GM21576 (cell line): ENCODE data around the gene FRMD6.
"Not testable (repeated sequence)": the region's sequence is repeated elsewhere in the genome, so short reads cannot be mapped to it uniquely, and the experiment has no call there.

Source experiments
- ATAC-seq: cut with Tn5 transposase; IDR thresholded peaks from one replicate; pipeline ENCODE4 v1.9.1; 2021; ENCODE audit warnings: mild to moderate bottlenecking, moderate library complexity; ENCODE audit not compliant: unreplicated experiment

Gene FRMD6

DNA sequence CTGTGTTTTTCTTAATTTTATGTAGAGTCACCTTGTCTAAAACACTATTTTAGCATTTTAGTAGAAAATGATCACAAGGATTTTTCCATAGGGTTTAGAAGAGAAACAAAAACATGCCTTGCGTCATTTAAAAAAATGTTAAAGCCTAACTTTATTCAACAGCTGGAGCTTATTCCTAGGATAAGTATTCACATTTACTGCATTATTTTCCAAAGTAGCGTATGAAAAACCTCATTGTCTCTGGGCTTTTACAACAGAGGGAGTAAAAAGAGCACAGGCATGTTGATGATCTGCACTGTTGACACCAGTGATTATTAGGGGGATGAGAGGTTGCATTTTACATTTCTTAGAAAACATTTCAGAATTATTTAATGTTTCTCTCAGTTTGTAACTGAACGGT, 66.1 kb downstream of the FRMD6 start:
- no peak for ATAC-seq

DNA sequence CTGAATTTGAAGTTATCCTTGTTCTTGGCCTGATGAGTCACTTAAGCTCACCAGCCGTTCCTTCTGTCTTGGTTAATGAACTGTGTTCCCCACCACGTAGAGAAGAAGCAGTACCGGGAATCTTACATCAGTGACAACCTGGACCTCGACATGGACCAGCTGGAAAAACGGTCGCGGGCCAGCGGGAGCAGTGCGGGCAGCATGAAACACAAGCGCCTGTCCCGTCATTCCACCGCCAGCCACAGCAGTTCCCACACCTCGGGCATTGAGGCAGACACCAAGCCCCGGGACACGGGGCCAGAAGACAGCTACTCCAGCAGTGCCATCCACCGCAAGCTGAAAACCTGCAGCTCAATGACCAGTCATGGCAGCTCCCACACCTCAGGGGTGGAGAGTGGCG, 68.2 kb downstream of the FRMD6 start:
- no peak for ATAC-seq

DNA sequence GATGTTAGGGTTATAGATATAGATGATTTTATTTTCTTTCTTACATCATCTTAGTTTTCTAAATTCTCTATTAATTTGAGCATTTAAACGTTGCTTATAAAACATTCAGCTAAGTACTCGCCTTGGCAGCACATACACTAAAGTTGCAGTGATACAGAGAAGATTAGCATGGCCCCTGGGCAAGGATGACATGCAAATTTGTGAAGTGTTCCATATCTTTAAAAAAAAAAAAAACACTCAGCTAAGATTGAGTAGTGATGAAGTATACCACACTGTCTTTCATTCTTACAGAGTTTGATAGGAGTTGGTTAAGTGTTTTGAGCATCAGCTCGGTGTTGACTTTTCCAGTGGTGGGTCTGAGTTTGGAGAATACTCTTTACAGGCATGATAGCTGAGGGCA, 72.3 kb downstream of the FRMD6 start:
- ATAC-seq: no peak

DNA sequence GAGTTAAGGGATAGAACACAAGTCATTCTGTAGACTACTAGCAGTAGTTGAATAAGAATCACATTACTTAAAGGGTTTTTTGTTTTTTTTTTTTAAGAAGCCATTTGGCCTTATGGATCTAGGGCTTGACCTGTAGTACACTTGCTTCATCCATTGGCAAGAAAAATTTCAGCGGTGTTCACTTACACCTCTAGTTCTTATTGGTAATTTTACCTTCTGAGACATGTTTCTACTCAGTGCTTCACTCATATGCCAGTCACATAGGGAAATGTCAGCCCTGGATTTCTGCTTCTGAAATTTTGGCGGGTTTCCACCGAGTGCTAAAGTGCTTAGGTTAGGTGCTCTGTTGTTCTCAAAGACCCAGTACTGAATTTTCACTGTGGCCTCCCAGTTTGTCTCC, 72.9 kb downstream of the FRMD6 start:
- ATAC-seq: no peak

DNA sequence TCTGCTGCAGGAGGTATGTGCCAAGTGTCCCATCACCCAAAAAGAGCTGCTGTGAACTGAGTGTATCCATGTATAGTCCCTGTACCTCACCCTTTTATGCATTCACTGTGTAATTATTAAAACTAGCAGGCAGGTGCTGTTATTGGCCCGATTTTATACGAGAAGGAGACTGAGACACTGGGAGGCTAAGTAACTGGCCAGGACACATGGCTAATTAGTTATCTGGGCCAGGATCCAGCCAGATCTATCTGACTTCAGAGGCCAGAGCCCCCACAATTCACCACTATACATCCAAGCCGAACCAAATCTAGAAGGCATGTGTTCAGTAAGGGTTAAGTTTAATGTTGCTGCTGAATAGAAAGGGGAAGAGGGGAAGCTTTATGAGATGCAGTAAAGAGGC, 73.4 kb downstream of the FRMD6 start:
- no peak for ATAC-seq

DNA sequence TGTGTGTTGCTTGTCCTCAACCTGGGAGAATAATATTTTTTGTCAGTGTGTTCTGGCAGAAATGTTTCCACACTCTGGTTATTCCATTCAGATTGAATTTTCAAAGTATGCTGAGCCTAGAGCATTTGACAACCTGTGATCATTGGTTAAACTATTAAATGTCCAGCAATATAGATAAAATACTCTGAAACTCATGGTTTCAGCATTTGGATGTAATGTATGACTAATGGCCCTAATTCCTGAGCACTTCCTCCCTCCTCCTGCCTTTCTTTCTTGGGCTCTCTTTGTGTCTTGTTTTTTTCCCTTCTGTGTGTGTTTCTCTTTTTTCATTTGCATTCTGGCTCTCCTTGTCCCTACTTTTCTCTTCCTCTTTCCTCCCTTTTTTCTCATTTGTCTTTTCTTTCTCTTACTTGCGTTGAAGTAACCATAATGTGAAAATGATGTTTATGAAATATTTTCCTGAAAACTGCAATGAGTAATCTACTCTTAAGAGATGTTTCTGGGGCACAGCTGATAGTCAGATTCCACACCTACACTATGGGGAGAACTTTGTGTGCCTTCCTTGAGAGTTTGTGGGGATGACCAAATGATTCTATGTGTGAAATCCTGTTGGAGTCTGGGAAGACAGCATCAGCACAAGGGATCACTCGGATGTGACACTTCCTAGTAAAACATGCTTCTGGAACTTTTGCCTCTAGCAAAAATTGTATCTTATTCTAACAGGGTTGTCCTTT, 74.6 kb downstream of the FRMD6 start:
- ATAC-seq: no peak

DNA sequence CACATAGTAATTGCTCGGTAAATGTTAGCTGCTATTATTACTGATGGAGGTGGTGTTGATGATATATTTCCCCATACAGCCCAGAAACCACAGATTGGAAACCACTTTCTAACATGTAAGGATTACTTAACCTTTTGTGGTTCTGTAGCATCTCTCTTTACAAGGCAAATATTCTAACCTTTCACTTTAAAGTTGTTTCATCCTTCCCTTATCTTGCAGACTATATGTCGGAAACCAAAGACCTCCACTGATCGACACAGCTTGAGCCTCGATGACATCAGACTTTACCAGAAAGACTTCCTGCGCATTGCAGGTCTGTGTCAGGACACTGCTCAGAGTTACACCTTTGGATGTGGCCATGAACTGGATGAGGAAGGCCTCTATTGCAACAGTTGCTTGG, 75.8 kb downstream of the FRMD6 start:
- no peak for ATAC-seq

DNA sequence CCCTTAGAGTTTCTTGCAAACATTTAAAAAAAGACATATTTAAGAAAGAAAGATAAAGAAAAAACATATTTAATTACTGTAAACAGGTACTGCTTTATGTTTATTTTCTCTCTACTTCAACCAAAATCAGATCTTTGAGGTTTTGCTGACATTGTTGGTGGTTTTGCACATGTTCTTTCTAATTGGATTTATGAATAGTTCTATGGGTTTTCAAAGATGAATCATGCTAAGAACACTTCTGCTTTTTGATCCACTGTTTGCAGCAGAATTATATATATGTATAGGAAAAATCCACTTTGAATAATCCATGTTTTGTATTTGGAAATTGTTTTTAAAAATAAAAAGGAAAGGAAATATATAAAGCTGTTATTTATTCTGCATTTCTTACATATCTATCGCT, 78.4 kb downstream of the FRMD6 start:
- no peak for ATAC-seq

DNA sequence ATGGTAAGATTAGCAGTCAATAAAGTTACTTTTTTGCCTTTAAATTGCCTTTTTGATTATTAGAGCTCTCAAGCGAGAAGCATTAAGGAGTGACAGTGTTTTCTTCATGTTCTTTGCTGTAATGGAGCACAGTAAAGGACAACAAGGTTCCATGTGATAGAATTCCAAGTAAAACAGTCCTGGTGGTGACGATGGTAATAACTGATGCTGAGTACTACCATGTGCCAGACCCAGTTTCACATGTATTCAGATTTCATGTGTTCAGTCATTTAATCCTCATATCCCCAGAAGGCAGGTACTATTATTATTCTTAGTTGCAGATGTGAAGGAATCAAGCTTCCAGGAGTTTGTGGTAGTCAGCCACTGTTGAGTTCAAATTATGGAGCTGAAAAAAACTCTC, 79.0 kb downstream of the FRMD6 start:
- ATAC-seq: no peak

DNA sequence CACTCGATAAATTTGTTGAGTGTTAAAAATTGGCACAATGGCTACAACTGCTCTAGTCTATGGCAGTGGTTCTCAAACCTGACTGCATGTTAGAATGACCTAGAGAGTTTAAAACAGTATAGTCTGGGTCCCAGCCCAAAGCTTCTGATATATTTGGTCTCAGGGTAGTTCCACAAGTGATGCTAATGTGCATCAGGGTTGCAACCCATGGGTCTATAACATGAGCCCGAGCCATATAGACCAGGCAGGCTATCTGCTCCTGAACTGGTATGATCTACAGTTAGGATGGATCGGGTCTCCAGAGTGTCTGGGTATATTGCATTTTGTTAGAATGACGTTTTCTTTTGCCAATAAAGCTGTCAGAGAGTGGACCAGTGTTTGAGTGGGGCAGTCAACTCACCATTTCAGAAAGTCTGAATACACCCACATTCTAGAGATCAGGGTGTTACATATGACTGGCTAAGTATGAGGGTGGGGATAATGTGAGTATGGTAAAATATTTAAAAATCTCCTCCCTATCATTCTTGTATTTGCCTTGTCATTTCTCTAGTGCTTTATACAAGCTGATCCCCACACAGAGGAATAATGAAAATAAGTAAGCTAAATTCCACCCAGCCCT, 80.9 kb downstream of the FRMD6 start:
- ATAC-seq: no peak

DNA sequence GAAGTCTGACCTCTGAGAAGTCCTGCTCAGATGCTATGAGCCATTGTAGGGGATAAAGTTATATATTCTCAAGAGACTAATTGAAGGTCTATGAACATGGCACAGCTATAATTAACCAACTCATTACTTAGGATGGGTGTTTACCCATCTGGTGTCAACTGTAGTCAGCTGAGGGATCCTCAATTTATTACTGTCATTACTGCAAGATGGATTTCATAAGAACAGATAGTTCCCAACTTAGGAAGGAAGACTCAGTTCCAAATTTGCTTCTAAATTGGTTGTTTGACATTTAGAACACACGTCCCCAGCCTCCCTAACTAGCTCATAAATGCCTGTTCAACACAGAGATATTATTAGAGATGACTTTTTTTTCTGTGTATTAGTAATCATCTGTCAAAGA, 81.4 kb downstream of the FRMD6 start:
- ATAC-seq: no peak

DNA sequence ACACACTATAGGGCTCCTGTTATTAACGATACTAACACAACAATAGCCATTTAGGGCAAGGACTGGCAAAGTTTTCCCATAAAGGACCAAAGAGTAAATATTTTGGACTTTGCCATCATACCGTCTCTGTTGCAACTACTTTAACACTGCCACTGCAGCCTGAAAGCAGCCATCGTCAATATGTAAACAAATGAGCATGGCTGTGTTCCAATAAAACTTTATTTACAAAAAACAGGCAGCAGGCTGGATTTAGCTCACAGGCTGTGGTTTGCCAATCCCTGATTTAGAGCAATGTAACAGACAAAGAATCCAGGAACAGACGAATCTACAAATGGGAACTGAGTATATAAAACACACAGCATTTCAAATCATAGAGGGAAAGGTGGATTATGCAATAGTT, 84.1 kb downstream of the FRMD6 start:
- no peak for ATAC-seq

DNA sequence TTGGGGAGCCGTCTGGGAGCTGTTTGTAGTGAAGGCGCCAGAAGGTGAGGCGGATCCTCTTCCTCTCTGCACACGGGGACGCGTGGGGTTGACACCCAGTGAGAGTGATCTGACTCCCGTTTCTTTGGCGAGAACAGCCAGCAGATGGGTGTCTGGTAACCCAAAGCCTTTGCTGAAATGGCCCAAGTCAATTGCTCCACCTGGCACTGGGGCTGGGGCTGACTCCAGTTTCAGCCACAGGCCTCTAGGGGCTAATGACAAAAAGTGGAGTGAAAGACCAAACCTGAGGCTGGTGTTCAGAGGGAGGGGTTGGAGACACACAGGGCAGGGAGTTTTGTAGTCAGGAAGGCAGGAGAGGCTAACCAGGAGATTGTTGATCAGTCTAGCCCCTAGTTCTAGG, 87.0 kb downstream of the FRMD6 start:
- ATAC-seq: peak; percentile 82

DNA sequence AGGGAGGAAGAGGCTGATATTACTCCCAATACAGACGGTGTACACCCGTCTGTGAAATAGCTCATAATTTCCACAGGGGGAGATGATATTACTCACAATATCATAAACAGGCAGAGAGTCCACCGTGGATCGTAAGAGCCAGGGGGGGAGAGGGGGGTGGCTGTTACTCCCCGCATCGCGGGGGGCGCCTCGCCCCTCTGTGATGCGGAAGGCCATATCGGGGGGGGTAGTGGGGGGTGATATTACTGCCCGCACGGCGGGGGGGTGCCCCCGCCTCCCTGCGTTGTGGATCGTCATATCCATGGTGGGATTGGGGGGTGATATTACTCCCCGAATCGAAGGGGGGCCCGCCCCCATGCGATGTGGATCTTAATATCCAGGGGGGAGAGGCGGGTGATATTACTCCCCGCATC, 91.9 kb downstream of the FRMD6 start:
- no peak for ATAC-seq

DNA sequence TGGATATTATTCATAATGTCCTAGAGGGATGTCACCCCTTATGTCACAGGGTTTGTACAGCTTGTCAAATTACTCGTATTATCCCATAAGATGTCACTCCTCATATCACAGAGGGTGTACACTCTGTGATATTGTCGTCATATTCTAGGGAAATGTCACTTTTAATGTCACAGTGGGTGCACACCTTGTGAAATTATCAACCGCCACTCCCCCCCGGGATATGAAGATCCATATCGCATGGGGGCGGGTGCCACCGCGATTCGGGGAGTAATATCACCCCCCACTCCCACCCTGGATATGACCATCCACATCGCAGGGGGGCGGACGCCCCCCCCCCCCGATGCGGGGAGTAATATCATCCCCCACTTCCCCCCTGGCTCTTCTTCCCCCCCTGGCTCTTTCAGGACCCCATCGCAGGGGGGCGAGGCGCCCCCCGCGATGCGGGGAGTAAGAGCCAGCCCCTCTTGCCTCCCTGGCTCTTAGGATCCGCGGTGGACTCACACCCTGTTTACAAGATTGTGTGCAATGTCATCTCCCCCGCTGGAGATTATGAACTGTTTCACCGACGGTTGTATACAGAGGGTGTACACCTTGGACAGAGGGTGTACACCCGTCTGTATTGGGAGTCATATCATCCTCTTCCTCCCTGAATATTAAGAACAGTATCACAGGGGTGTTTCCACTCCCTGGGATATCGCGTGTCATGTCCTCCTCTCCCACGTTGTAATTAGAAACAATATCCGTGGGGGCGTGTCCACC, 92.8 kb downstream of the FRMD6 start:
- no peak for ATAC-seq

DNA sequence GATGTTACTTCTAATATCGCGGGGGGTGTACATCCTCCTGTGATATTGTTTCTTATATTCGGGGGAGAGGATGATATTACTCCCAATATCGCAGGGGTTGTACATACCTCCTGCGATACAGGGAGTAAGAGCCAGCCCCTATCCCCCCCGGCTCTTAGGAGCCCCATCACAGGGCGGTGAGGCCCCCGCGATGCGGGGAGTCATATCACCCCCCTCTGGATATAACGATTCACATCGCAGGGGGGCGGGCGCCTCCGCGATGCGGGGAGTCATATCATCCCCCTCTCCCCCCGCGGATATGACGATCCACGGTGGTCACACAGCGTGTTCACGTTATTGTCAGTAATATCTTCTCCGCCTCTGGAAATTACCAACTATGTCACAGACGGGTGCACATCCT, 95.1 kb downstream of the FRMD6 start:
- not testable (repeated sequence) for ATAC-seq

DNA sequence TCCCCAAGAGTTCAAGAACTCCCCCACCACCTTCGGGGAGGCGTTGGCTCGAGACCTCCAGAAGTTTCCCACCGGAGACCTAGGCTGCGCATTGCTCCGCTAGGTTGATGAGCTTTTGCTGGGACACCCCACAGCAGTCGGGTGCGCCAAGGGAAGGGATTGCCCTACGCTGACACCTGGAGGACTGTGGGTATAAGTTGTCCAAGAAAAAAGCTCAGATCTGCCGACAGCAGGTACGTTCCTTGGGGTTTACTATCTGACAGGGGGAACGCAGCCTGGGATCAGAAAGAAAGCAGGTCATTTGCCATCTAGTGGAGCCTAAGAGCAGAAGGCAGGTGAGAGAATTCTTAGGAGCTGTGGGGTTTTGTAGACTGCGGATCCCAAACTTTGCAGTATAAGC, 98.8 kb downstream of the FRMD6 start:
- ATAC-seq: no peak

DNA sequence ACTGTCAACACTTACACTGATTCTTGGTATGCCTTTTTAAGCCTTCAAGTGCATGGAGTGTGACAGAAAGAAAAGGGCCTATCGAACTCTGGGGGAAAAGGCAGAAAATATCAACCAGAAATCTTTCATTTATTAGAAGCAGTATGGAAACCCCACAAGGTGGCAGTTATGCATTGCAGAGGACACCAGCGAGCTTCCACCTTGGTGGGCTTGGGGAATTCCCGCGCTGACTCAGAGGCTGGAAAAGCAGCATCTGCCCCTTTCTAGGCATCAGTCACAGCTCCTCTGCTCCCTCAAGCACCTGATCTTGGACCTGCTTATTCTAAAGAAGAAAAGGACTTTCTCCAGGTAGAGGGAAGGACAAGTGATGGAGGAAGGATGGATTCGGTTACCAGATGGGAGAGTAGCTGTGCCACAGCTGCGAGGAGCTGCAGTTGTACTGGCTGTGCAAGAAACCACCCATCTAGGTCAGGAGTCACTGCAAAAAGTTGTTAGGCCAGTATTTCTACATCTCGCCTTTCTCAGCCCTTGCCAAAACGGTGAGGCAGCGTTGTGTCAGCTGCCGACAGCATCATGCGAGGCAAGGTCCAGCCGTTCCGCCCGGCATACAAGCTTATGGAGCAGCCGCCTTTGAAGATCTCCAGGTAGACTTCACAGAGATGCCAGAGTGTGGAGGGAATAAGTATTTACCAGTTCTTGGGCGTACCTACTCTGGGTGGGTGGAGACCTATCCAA, 100.1 kb downstream of the FRMD6 start:
- ATAC-seq: not testable (repeated sequence)

DNA sequence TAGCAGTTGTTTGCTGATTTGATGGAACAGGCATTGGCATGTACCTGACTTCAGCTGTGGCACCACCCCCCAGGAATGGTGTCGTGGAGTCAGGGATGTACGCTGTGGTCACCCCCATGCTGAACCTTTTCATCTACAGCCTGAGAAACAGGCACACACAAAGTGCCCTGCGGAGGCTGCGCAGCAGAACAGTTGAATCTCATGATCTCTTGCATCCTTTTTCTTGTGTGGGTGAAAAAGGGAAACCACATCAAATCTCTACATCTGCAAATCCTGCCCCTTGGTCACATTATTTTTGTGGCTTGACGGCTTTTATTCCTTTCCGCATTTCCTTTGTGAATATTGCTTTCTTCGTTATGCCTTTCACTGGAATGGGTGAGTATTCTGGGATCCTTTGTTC, 106.0 kb downstream of the FRMD6 start:
- ATAC-seq: not testable (repeated sequence)

DNA sequence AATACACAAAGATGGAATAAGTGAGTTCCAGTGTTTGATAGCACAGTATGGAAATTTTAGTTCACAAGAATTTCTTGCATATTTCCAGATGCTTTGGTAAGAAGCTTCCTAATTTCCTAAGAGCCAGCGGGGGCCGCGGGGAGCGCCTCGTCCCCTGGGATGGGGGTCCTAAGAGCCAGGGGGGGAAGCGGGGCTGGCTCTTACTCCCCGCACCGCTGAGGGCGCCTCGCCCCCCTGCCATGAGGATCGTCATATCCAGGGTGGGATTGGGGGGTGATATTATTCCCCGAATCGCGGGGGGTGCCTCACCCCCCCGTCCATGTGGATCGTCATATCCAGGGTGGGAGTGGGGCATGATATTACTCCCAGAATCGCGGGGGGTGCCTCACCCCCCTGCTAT, 108.2 kb downstream of the FRMD6 start:
- no peak for ATAC-seq

DNA sequence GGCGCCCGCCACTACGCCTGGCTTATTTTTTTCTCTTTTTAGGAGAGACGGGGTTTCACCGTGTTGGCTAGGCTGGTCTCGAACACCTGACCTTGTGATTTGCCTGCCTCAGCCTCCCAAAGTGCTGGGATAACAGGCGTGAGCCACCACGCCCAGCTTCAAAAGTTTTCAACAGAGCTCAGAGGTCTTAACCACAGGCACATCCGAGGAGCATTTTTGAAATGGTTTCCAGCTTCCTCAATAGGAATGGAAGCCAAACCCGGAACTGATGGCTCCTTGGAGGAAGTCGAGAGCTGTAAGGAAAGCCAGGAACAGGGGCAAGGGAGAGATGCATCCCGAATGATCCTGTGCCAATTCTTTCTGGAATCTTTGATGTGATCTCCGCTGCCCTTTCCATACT, 114.0 kb downstream of the FRMD6 start:
- ATAC-seq: not testable (repeated sequence)
